ENCODE measurements around the gene TMEM212.
A peak's percentile ranks its signal among the peaks of the same experiment; 100 is the strongest.

The TMEM212 gene

GRCh38 chr3:171827836-171828458 is 15.2 kb upstream of the TMEM212 start:
- DNase-seq (ENCODE audit: low read depth): no peak
- H3K4me3 ChIP-seq (replicated peaks; ENCODE audit: low read depth, low read length): no peak overlapping the region
- no peak for TF ChIP-seq CTCF (IDR thresholded peaks at IDR 0.05; ENCODE audit: low read length, missing control alignments)

- no peak overlapping the region for H3K4me3 ChIP-seq (replicated peaks; ENCODE audit: low read depth, low read length)
- no peak for TF ChIP-seq CTCF (IDR thresholded peaks at IDR 0.05; ENCODE audit: low read length, missing control alignments)
- DNase-seq (ENCODE audit: low read depth): peak; percentile 72
Measured at GRCh38 chr3:171828902-171829770, 14.0 kb upstream of the TMEM212 start.

- DNase-seq (ENCODE audit: low read depth): peak; percentile 93
- peak; percentile 81 for TF ChIP-seq CTCF (IDR thresholded peaks at IDR 0.05; ENCODE audit: low read length, missing control alignments)
- H3K4me3 ChIP-seq (replicated peaks; ENCODE audit: low read depth, low read length): no peak overlapping the region
Measured at GRCh38 chr3:171829841-171830517, 13.2 kb upstream of the TMEM212 start.

GRCh38 chr3:171830518-171830875 is 12.7 kb upstream of the TMEM212 start:
- DNase-seq (ENCODE audit: low read depth): no peak
- no peak overlapping the region for H3K4me3 ChIP-seq (replicated peaks; ENCODE audit: low read depth, low read length)
- no peak for TF ChIP-seq CTCF (IDR thresholded peaks at IDR 0.05; ENCODE audit: low read length, missing control alignments)

- TF ChIP-seq CTCF (IDR thresholded peaks at IDR 0.05; ENCODE audit: low read length, missing control alignments): no peak
- no peak overlapping the region for H3K4me3 ChIP-seq (replicated peaks; ENCODE audit: low read depth, low read length)
- peak; percentile 52 for DNase-seq (ENCODE audit: low read depth)
Measured at GRCh38 chr3:171831936-171832335, 11.2 kb upstream of the TMEM212 start.

GRCh38 chr3:171832989-171833388 is 10.2 kb upstream of the TMEM212 start:
- no peak for TF ChIP-seq CTCF (IDR thresholded peaks at IDR 0.05; ENCODE audit: low read length, missing control alignments)
- DNase-seq (ENCODE audit: low read depth): no peak

More at GRCh38 chr3:171832989-171833388, 10.2 kb upstream of the TMEM212 start:
- no peak overlapping the region for H3K4me3 ChIP-seq (replicated peaks; ENCODE audit: low read depth, low read length)

All from fibroblast of pulmonary artery (primary cell).